UCSD-AML1 (cell line): ENCODE results near the gene MRPL20.
"Not testable (repeated sequence)": the region's sequence is repeated elsewhere in the genome, so short reads cannot be mapped to it uniquely, and the experiment has no call there.

Experiments used
- DNase-seq: peaks from one replicate; lab custom pipeline; 2025; ENCODE audit not compliant: unreplicated experiment; lab: John Stamatoyannopoulos, UW

Gene MRPL20

GRCh38 chr1:1427106-1427819, 20.2 kb upstream of the MRPL20 start:
- no peak for DNase-seq

- DNase-seq, result no peak
Measured at GRCh38 chr1:1426496-1427105, 19.5 kb upstream of the MRPL20 start.

GRCh38 chr1:1425753-1426495, 18.8 kb upstream of the MRPL20 start:
- no peak for DNase-seq

- DNase-seq, result no peak
Measured at GRCh38 chr1:1425426-1425752, 18.3 kb upstream of the MRPL20 start.

GRCh38 chr1:1424707-1425106, 17.6 kb upstream of the MRPL20 start:
- no peak for DNase-seq

GRCh38 chr1:1423245-1423597, 16.1 kb upstream of the MRPL20 start:
- DNase-seq, result no peak

GRCh38 chr1:1422465-1423244, 15.6 kb upstream of the MRPL20 start:
- DNase-seq, result no peak

- no peak for DNase-seq
Measured at GRCh38 chr1:1421907-1422464, 14.9 kb upstream of the MRPL20 start.

GRCh38 chr1:1421147-1421906, 14.2 kb upstream of the MRPL20 start, which contains the start of gene ANKRD65:
TSS of gene ANKRD65 (minus strand) at chr1:1421276. CDS start at chr1:1421005, 271 bp downstream.
- DNase-seq, result no peak

- no peak for DNase-seq
Measured at GRCh38 chr1:1420654-1421141, 13.6 kb upstream of the MRPL20 start.

- DNase-seq, result no peak
Measured at GRCh38 chr1:1419813-1420653, 12.9 kb upstream of the MRPL20 start.

GRCh38 chr1:1419363-1419812, 12.3 kb upstream of the MRPL20 start:
- DNase-seq, result no peak

- no peak for DNase-seq
Measured at GRCh38 chr1:1418464-1419362, 11.6 kb upstream of the MRPL20 start.

GRCh38 chr1:1417825-1418463, 10.9 kb upstream of the MRPL20 start:
- DNase-seq, result not testable (repeated sequence)

- DNase-seq, result not testable (repeated sequence)
Measured at GRCh38 chr1:1417396-1417795, 10.3 kb upstream of the MRPL20 start.

- DNase-seq, result no peak
Measured at GRCh38 chr1:1415751-1416150, 8.7 kb upstream of the MRPL20 start.

- DNase-seq, result not testable (repeated sequence)
Measured at GRCh38 chr1:1412311-1412902, 5.3 kb upstream of the MRPL20 start.
